HEK293 (cell line): ENCODE data around the gene NHLH1.
A peak's percentile ranks its signal among the peaks of the same experiment; 100 is the strongest.

Experiments used
- BCL11B ChIP-seq: fragments of 450-650 bp; formaldehyde crosslinking; IDR thresholded peaks from 2 replicates; pipeline ENCODE4 v1.5.1; 2016; ENCODE audit warnings: low read depth, missing biosample characterization, missing genetic modification characterization
- KLF10 ChIP-seq: fragments of 450-650 bp; IDR thresholded peaks from 2 replicates; pipeline ENCODE4 v1.5.1; 2018; ENCODE audit warnings: missing biosample characterization, mild to moderate bottlenecking, missing genetic modification characterization
- KLF7 ChIP-seq: fragments of 450-650 bp; formaldehyde crosslinking; IDR thresholded peaks from 2 replicates; pipeline ENCODE4 v1.5.1; 2016; ENCODE audit warnings: missing biosample characterization, missing genetic modification characterization, borderline replicate concordance
- REPIN1 ChIP-seq: fragments of 450-650 bp; formaldehyde crosslinking; IDR thresholded peaks from 2 replicates; pipeline ENCODE4 v1.5.1; 2017; ENCODE audit warnings: missing biosample characterization, missing genetic modification characterization, low read depth
- SP7 ChIP-seq: fragments of 450-650 bp; formaldehyde crosslinking; IDR thresholded peaks from 2 replicates; pipeline ENCODE4 v1.5.1; 2016; ENCODE audit warnings: missing biosample characterization, missing genetic modification characterization
- ZBTB6 ChIP-seq: fragments of 450-650 bp; formaldehyde crosslinking; IDR thresholded peaks from 2 replicates; pipeline ENCODE4 v1.5.1; 2017; ENCODE audit warnings: missing biosample characterization, missing genetic modification characterization
- ZBTB8A ChIP-seq: fragments of 450-650 bp; formaldehyde crosslinking; IDR thresholded peaks from 2 replicates; pipeline ENCODE4 v1.5.1; 2016; ENCODE audit warnings: missing biosample characterization, missing genetic modification characterization
- ZFP3 ChIP-seq: fragments of 450-650 bp; formaldehyde crosslinking; IDR thresholded peaks from 2 replicates; pipeline ENCODE4 v1.5.1; 2016; ENCODE audit warnings: low read depth, missing biosample characterization, missing genetic modification characterization
- ZFP69B ChIP-seq: fragments of 450-650 bp; formaldehyde crosslinking; IDR thresholded peaks from 2 replicates; pipeline ENCODE4 v1.5.1; 2016; ENCODE audit warnings: missing biosample characterization, missing genetic modification characterization
- ZNF24 ChIP-seq: fragments of 450-650 bp; formaldehyde crosslinking; IDR thresholded peaks from 2 replicates; pipeline ENCODE4 v1.5.1; 2016; ENCODE audit warnings: missing biosample characterization, missing genetic modification characterization
- ZNF311 ChIP-seq: fragments of 450-650 bp; formaldehyde crosslinking; IDR thresholded peaks from 2 replicates; pipeline ENCODE4 v1.5.1; 2017; ENCODE audit warnings: missing biosample characterization, missing genetic modification characterization, borderline replicate concordance
- ZNF426 ChIP-seq: fragments of 450-650 bp; formaldehyde crosslinking; IDR thresholded peaks from 2 replicates; pipeline ENCODE4 v1.5.1; 2017; ENCODE audit warnings: missing biosample characterization, missing genetic modification characterization, mild to moderate bottlenecking, inconsistent platforms, moderate library complexity
- ZNF521 ChIP-seq: fragments of 450-650 bp; formaldehyde crosslinking; IDR thresholded peaks from 2 replicates; pipeline ENCODE4 v1.5.1; 2017; ENCODE audit warnings: missing biosample characterization, mild to moderate bottlenecking, missing genetic modification characterization
- ZNF585B ChIP-seq: fragments of 450-650 bp; formaldehyde crosslinking; IDR thresholded peaks from 2 replicates; pipeline ENCODE4 v1.5.1; 2016; ENCODE audit warnings: missing biosample characterization, missing genetic modification characterization
- ZNF664 ChIP-seq: fragments of 450-650 bp; formaldehyde crosslinking; IDR thresholded peaks from 2 replicates; pipeline ENCODE4 v1.5.1; 2016; ENCODE audit warnings: missing biosample characterization, missing genetic modification characterization
- ZNF670 ChIP-seq: fragments of 450-650 bp; formaldehyde crosslinking; IDR thresholded peaks from 2 replicates; pipeline ENCODE4 v1.5.1; 2016; ENCODE audit warnings: missing biosample characterization, missing genetic modification characterization, low read depth
- ZNF704 ChIP-seq: fragments of 450-650 bp; formaldehyde crosslinking; IDR thresholded peaks from 2 replicates; pipeline ENCODE4 v1.5.1; 2016; ENCODE audit warnings: missing biosample characterization, missing genetic modification characterization
- ZNF707 ChIP-seq: fragments of 450-650 bp; formaldehyde crosslinking; IDR thresholded peaks from 2 replicates; pipeline ENCODE4 v1.5.1; 2016; ENCODE audit warnings: missing biosample characterization, missing genetic modification characterization
- TF ChIP-seq, protein P1 (sequence below): fragments of 450-650 bp; formaldehyde crosslinking; IDR thresholded peaks from 2 replicates; pipeline ENCODE4 v1.5.1; 2017; ENCODE audit warnings: missing biosample characterization, missing genetic modification characterization
- TF ChIP-seq, protein P2 (sequence below): sonication (generic); formaldehyde crosslinking; IDR thresholded peaks from 2 replicates; pipeline ENCODE4 v1.8.1; 2022; ENCODE audit warnings: mild to moderate bottlenecking, moderate library complexity, missing genetic modification reagents
- TF ChIP-seq, protein P3 (sequence below): fragments of 450-650 bp; formaldehyde crosslinking; conservative IDR thresholded peaks from 2 replicates; pipeline ENCODE4 v1.5.1; 2016; ENCODE audit warnings: low read depth, missing biosample characterization, missing genetic modification characterization
- TF ChIP-seq, protein P4 (sequence below): fragments of 450-650 bp; IDR thresholded peaks from 2 replicates; pipeline ENCODE4 v1.5.1; 2018; ENCODE audit warnings: missing biosample characterization, missing genetic modification characterization
- TF ChIP-seq, protein P5 (sequence below): fragments of 450-650 bp; formaldehyde crosslinking; conservative IDR thresholded peaks from 2 replicates; pipeline ENCODE4 v1.5.1; 2016; ENCODE audit warnings: low read depth, missing biosample characterization, missing genetic modification characterization

The NHLH1 gene

GRCh38 chr1:160362168-160362957 is 4.5 kb upstream of the NHLH1 start (continued):
- no peak for TF ChIP-seq ZBTB8A
- TF ChIP-seq REPIN1, result no peak
- TF ChIP-seq, protein P1, sequence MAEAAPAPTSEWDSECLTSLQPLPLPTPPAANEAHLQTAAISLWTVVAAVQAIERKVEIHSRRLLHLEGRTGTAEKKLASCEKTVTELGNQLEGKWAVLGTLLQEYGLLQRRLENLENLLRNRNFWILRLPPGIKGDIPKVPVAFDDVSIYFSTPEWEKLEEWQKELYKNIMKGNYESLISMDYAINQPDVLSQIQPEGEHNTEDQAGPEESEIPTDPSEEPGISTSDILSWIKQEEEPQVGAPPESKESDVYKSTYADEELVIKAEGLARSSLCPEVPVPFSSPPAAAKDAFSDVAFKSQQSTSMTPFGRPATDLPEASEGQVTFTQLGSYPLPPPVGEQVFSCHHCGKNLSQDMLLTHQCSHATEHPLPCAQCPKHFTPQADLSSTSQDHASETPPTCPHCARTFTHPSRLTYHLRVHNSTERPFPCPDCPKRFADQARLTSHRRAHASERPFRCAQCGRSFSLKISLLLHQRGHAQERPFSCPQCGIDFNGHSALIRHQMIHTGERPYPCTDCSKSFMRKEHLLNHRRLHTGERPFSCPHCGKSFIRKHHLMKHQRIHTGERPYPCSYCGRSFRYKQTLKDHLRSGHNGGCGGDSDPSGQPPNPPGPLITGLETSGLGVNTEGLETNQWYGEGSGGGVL (tag by site-specific recombination), result peak; percentile 82
- TF ChIP-seq ZNF707 (tag by site-specific recombination), result no peak
- TF ChIP-seq, protein P2, sequence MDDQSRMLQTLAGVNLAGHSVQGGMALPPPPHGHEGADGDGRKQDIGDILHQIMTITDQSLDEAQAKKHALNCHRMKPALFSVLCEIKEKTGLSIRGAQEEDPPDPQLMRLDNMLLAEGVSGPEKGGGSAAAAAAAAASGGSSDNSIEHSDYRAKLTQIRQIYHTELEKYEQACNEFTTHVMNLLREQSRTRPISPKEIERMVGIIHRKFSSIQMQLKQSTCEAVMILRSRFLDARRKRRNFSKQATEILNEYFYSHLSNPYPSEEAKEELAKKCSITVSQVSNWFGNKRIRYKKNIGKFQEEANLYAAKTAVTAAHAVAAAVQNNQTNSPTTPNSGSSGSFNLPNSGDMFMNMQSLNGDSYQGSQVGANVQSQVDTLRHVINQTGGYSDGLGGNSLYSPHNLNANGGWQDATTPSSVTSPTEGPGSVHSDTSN (CRISPR knock-in tag), result no peak
- TF ChIP-seq KLF10 (tag by site-specific recombination), result no peak
- no peak for TF ChIP-seq KLF7 (tag by site-specific recombination)
- TF ChIP-seq ZFP69B, result no peak
- no peak for TF ChIP-seq ZNF521
- no peak for TF ChIP-seq ZNF585B (tag by site-specific recombination)
- no peak for TF ChIP-seq ZNF311 (tag by site-specific recombination)
- TF ChIP-seq ZNF24 (tag by site-specific recombination), result 0 out of 2 replicates have a peak, but pooled peaks have one; percentile 50
- TF ChIP-seq, protein P3, sequence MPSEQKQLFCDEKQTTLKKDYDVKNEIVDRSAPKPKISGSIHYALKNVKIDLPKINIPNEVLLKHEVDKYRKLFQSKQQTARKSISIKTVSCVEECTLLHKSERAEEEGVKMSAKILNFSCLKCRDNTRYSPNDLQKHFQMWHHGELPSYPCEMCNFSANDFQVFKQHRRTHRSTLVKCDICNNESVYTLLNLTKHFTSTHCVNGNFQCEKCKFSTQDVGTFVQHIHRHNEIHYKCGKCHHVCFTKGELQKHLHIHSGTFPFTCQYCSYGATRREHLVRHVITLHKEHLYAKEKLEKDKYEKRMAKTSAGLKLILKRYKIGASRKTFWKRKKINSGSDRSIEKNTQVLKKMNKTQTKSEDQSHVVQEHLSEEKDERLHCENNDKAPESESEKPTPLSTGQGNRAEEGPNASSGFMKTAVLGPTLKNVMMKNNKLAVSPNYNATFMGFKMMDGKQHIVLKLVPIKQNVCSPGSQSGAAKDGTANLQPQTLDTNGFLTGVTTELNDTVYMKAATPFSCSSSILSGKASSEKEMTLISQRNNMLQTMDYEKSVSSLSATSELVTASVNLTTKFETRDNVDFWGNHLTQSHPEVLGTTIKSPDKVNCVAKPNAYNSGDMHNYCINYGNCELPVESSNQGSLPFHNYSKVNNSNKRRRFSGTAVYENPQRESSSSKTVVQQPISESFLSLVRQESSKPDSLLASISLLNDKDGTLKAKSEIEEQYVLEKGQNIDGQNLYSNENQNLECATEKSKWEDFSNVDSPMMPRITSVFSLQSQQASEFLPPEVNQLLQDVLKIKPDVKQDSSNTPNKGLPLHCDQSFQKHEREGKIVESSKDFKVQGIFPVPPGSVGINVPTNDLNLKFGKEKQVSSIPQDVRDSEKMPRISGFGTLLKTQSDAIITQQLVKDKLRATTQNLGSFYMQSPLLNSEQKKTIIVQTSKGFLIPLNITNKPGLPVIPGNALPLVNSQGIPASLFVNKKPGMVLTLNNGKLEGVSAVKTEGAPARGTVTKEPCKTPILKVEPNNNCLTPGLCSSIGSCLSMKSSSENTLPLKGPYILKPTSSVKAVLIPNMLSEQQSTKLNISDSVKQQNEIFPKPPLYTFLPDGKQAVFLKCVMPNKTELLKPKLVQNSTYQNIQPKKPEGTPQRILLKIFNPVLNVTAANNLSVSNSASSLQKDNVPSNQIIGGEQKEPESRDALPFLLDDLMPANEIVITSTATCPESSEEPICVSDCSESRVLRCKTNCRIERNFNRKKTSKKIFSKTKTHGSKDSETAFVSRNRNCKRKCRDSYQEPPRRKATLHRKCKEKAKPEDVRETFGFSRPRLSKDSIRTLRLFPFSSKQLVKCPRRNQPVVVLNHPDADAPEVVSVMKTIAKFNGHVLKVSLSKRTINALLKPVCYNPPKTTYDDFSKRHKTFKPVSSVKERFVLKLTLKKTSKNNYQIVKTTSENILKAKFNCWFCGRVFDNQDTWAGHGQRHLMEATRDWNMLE, result no peak
- TF ChIP-seq ZNF426 (tag by site-specific recombination), result no peak
- TF ChIP-seq ZFP3 (tag by site-specific recombination), result no peak
- TF ChIP-seq ZNF664 (tag by site-specific recombination), result no peak
- TF ChIP-seq ZNF670 (tag by site-specific recombination), result no peak
- no peak for TF ChIP-seq SP7 (tag by site-specific recombination)
- no peak for TF ChIP-seq BCL11B (tag by site-specific recombination)
- TF ChIP-seq ZNF704 (tag by site-specific recombination), result no peak
- TF ChIP-seq, protein P4, sequence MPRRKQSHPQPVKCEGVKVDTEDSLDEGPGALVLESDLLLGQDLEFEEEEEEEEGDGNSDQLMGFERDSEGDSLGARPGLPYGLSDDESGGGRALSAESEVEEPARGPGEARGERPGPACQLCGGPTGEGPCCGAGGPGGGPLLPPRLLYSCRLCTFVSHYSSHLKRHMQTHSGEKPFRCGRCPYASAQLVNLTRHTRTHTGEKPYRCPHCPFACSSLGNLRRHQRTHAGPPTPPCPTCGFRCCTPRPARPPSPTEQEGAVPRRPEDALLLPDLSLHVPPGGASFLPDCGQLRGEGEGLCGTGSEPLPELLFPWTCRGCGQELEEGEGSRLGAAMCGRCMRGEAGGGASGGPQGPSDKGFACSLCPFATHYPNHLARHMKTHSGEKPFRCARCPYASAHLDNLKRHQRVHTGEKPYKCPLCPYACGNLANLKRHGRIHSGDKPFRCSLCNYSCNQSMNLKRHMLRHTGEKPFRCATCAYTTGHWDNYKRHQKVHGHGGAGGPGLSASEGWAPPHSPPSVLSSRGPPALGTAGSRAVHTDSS (tag by site-specific recombination), result no peak
- TF ChIP-seq, protein P5, sequence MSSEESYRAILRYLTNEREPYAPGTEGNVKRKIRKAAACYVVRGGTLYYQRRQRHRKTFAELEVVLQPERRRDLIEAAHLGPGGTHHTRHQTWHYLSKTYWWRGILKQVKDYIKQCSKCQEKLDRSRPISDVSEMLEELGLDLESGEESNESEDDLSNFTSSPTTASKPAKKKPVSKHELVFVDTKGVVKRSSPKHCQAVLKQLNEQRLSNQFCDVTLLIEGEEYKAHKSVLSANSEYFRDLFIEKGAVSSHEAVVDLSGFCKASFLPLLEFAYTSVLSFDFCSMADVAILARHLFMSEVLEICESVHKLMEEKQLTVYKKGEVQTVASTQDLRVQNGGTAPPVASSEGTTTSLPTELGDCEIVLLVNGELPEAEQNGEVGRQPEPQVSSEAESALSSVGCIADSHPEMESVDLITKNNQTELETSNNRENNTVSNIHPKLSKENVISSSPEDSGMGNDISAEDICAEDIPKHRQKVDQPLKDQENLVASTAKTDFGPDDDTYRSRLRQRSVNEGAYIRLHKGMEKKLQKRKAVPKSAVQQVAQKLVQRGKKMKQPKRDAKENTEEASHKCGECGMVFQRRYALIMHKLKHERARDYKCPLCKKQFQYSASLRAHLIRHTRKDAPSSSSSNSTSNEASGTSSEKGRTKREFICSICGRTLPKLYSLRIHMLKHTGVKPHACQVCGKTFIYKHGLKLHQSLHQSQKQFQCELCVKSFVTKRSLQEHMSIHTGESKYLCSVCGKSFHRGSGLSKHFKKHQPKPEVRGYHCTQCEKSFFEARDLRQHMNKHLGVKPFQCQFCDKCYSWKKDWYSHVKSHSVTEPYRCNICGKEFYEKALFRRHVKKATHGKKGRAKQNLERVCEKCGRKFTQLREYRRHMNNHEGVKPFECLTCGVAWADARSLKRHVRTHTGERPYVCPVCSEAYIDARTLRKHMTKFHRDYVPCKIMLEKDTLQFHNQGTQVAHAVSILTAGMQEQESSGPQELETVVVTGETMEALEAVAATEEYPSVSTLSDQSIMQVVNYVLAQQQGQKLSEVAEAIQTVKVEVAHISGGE, result no peak
- TF ChIP-seq ZBTB6, result no peak
